Measurements from ENCODE around the gene MYH10.
A peak's percentile ranks its signal among the peaks of the same experiment; 100 is the strongest.

The MYH10 gene

DNA sequence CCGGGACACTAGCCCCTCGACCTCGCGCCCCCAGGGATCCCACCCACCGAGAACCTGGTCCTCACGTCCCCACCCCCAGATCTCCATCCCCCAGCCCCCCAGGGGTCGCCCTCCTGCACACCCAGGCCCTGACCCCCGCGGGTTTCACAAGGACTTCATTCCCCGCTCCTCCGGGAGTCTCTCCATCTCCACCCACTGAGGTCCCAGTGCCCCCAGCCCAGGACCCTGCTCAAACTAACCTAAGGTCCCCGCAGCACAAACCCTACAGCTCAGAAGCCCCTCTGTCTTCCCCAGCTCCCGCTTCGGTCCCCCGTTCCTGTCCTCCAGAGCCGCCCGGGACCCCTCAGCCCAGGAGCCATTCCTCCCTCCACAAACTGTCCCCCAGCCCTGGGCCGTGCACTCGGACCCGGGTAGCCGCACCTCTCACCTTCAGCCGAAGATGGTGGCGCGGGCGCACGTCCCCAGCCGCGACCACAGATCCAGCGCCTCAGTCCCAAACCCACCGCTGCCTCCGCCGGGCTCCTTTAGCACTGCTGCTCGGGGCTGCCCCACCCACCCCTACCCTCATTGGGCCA lies at the start of gene MYH10:
Gene MYH10, minus strand, starts transcription at position 499 of the 575 bp plus-strand sequence. CDS start 7,479 bp downstream, outside the sequence.
- Histone ChIP-seq H3K9me2 (replicated peaks; ENCODE audit: control insufficient read depth, low read length) (no peaks in the 10 kb centered on the region), H3K27ac (ENCODE audit: low read depth, low read length) (peak within 1 kb of the TSS; percentile 39), H4K20me1 (ENCODE audit: control insufficient read depth, insufficient read depth, low read depth, low read length) (peaks cover 3% of the 10 kb centered on the region; the same call in 1 of the 2 replicates), H3K36me3 (ENCODE audit: control insufficient read depth, low read length) (no peaks in the 10 kb centered on the region), H3K4me3 (ENCODE audit: low read length) (peak within 1 kb of the TSS; percentile 96), H3K4me1 (ENCODE audit: control insufficient read depth, low read length) (peaks cover 19% of the 10 kb centered on the region), H3K27me3 (ENCODE audit: control insufficient read depth, low read length) (peaks cover 12% of the 10 kb centered on the region), H3K79me2 (ENCODE audit: control insufficient read depth, low read length) (peaks cover 47% of the 10 kb centered on the region), H3K4me2 (ENCODE audit: low read length) (peak within 1 kb of the TSS; percentile 96), H3K9me3 (ENCODE audit: control insufficient read depth, insufficient read depth, low read length) (no peaks in the 10 kb centered on the region), H3F3A (ENCODE audit: control insufficient read depth, insufficient read depth) (no peaks in the 10 kb centered on the region)
- no peak for TF ChIP-seq EZH2phosphoT487 (IDR thresholded peaks at IDR 0.05; ENCODE audit: borderline replicate concordance, low read length)
- TF ChIP-seq, protein P1, sequence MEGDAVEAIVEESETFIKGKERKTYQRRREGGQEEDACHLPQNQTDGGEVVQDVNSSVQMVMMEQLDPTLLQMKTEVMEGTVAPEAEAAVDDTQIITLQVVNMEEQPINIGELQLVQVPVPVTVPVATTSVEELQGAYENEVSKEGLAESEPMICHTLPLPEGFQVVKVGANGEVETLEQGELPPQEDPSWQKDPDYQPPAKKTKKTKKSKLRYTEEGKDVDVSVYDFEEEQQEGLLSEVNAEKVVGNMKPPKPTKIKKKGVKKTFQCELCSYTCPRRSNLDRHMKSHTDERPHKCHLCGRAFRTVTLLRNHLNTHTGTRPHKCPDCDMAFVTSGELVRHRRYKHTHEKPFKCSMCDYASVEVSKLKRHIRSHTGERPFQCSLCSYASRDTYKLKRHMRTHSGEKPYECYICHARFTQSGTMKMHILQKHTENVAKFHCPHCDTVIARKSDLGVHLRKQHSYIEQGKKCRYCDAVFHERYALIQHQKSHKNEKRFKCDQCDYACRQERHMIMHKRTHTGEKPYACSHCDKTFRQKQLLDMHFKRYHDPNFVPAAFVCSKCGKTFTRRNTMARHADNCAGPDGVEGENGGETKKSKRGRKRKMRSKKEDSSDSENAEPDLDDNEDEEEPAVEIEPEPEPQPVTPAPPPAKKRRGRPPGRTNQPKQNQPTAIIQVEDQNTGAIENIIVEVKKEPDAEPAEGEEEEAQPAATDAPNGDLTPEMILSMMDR (IDR thresholded peaks at IDR 0.05; ENCODE audit: low read depth, low read length, poor library complexity, severe bottlenecking): no peak

DNA sequence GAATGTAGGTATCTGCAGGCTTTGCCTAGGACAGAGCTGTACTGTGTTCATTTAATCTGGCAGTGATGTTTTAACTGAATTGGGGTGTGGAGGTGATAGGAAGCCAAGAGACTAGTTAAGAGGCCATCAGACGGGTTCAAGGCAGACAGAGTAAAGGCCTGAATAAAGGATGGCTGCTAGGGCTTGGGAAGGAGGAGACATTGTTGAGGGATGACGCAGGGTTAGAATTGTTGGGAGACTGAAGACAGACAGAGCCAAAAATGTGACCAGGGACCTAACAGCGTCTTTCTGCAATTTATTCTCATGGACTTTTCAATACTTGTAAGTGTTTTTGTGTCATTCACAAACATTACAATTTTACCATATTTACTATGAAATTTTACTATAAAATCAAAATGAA lies 48.6 kb upstream of the MYH10 start:
- H3K79me2 ChIP-seq (ENCODE audit: control insufficient read depth, low read length): no peaks in the 10 kb centered on the region
- H3K9me3 ChIP-seq (ENCODE audit: control insufficient read depth, insufficient read depth, low read length): no peaks in the 10 kb centered on the region
- no peak overlapping the region for H3K4me2 ChIP-seq (ENCODE audit: low read length)
- no peak for TF ChIP-seq EZH2phosphoT487 (IDR thresholded peaks at IDR 0.05; ENCODE audit: borderline replicate concordance, low read length)
- TF ChIP-seq, protein P1 (IDR thresholded peaks at IDR 0.05; ENCODE audit: low read depth, low read length, poor library complexity, severe bottlenecking): no peak
- H3K4me3 ChIP-seq (ENCODE audit: low read length): no peak overlapping the region
- H3K36me3 ChIP-seq (ENCODE audit: control insufficient read depth, low read length): no peaks in the 10 kb centered on the region
- no peaks in the 10 kb centered on the region for H3K4me1 ChIP-seq (ENCODE audit: control insufficient read depth, low read length)
- H3F3A ChIP-seq (ENCODE audit: control insufficient read depth, insufficient read depth): no peaks in the 10 kb centered on the region
- H3K27me3 ChIP-seq (ENCODE audit: control insufficient read depth, low read length): no peaks in the 10 kb centered on the region
- H4K20me1 ChIP-seq (ENCODE audit: control insufficient read depth, insufficient read depth, low read depth, low read length): no peaks in the 10 kb centered on the region
- H3K9me2 ChIP-seq (replicated peaks; ENCODE audit: control insufficient read depth, low read length): no peaks in the 10 kb centered on the region
- no peak overlapping the region for H3K27ac ChIP-seq (ENCODE audit: low read depth, low read length)

DNA sequence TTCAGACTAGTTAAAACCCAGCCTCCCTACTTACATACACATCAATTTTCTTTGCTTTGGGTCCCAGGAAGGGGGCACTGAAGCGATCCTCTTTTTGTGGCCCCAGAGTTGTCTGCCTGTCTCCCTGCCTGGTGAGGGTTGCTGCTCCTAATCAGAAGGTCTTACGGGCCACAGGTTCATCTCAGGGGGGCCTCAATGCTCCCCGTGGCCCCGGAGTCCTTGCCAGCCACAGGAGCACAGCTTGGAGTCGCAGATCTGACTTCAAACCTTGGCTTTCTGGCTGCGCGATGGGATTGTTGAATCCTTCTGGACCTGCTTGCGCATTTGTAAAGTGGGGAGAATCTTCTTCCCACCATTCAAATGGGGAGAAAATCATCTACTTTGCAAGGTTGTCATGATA lies 44.8 kb upstream of the MYH10 start:
- Histone ChIP-seq H3K4me2 (ENCODE audit: low read length) (no peak overlapping the region), H4K20me1 (ENCODE audit: control insufficient read depth, insufficient read depth, low read depth, low read length) (no peaks in the 10 kb centered on the region), H3K4me3 (ENCODE audit: low read length) (no peak overlapping the region)

More for the DNA sequence above, 44.8 kb upstream of the MYH10 start:
- no peaks in the 10 kb centered on the region for H3F3A ChIP-seq (ENCODE audit: control insufficient read depth, insufficient read depth)
- TF ChIP-seq, protein P1 (IDR thresholded peaks at IDR 0.05; ENCODE audit: low read depth, low read length, poor library complexity, severe bottlenecking): no peak
- TF ChIP-seq EZH2phosphoT487 (IDR thresholded peaks at IDR 0.05; ENCODE audit: borderline replicate concordance, low read length): no peak
- no peaks in the 10 kb centered on the region for H3K27me3 ChIP-seq (ENCODE audit: control insufficient read depth, low read length)
- no peaks in the 10 kb centered on the region for H3K4me1 ChIP-seq (ENCODE audit: control insufficient read depth, low read length)
- no peak overlapping the region for H3K27ac ChIP-seq (ENCODE audit: low read depth, low read length)
- H3K79me2 ChIP-seq (ENCODE audit: control insufficient read depth, low read length): no peaks in the 10 kb centered on the region
- H3K9me2 ChIP-seq (replicated peaks; ENCODE audit: control insufficient read depth, low read length): no peaks in the 10 kb centered on the region
- H3K36me3 ChIP-seq (ENCODE audit: control insufficient read depth, low read length): no peaks in the 10 kb centered on the region
- no peaks in the 10 kb centered on the region for H3K9me3 ChIP-seq (ENCODE audit: control insufficient read depth, insufficient read depth, low read length)
